ENCODE results near the gene RARG.

Gene RARG

GRCh38 chr12:53161119-53161911 is 70.7 kb downstream of the RARG start:
- DNase-seq, result no peak

DNA sequence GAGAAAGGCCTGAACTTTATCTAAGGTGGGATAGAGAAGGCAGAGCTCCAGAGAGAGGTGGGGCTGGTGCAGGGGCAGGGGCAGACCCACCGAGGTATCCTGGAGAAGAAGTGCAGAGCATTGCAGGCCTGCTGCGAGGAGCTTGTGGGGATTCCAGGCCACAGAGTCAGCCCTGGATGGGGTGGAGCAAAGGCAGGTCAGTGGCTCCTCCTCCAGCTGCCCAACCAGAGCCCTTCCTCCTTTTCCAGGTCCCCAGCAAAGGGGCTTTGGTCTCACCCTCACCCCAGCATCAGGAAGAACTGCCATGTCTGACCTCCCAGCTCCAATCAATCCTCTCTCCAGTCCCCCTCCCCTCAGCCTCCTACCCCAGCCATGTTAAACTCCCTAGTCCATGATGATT is 71.3 kb downstream of the RARG start:
- no peak for DNase-seq
